Vagina (tissue), 2 donors: Measurements from ENCODE around the gene SMIM17.

Experiments
- CTCF ChIP-seq, 3 experiments: fragments of 450-650 bp in 2 of 3; fragments of 200-600 bp in 1 of 3; sonication (generic) in 1 of 3; IDR thresholded peaks; one replicate each; pipeline ENCODE4 v1.5.1; 2017 to 2019; ENCODE audit warnings: antibody characterized with exemption in 3 of 3, mild to moderate bottlenecking in 2 of 3, moderate library complexity in 2 of 3
- POLR2AphosphoS5 ChIP-seq, 2 donors: sonication (generic); formaldehyde crosslinking; IDR thresholded peaks; one replicate each; pipeline ENCODE4 v1.9.0; 2017; ENCODE audit warnings: antibody characterized with exemption in 2 of 2, mild to moderate bottlenecking in 2 of 2, low read depth in 1 of 2; ENCODE audit not compliant: insufficient read depth in 1 of 2

GRCh38 chr19:56611288-56611687 is 31.7 kb upstream of the SMIM17 start:
- no peak for TF ChIP-seq CTCF (IDR thresholded peaks at IDR 0.05)
- TF ChIP-seq POLR2AphosphoS5 (IDR thresholded peaks at IDR 0.05; ENCODE audit: insufficient read depth in 1 of 2, low read depth in 1 of 2), result no peak
